IPS DF 4.7 (cell line): ENCODE measurements around the gene NDST4.

Experiments
- DNase-seq: peaks from one replicate; pipeline ENCODE4 v3.0.0-alpha.2; 2013; ENCODE audit warnings: low spot score; ENCODE audit errors: extremely low read depth

Gene NDST4

GRCh38 chr4:114907568-114907967, 205.9 kb downstream of the NDST4 start:
- no peak for DNase-seq

DNA sequence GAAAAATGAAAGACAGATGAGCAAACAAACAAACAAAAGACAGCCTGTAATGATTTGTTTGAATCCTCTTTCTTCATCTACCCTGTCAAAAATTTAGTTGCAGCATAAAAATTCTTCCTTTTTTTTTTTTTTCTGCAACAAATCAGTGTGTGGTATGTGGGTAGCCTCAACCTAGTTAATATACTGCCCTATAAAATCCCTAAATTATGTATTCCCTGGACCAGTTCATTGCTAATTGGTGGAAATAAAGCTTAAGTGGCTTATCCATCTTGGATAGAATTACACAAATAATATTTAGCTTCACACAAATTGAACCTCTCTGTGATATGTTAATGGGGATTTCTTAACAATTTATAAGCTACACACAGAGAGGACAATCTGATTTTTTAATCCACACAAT, 208.4 kb downstream of the NDST4 start:
- DNase-seq = no peak

- DNase-seq = no peak
Measured at GRCh38 chr4:114900934-114901333, 212.5 kb downstream of the NDST4 start.

- no peak for DNase-seq
Measured at GRCh38 chr4:114890773-114891172, 222.6 kb downstream of the NDST4 start.

GRCh38 chr4:114886761-114887160, 226.7 kb downstream of the NDST4 start:
- no peak for DNase-seq

GRCh38 chr4:114883641-114884040, 229.8 kb downstream of the NDST4 start:
- DNase-seq = no peak

- no peak for DNase-seq
Measured at GRCh38 chr4:114879916-114880669, 233.3 kb downstream of the NDST4 start.

DNA sequence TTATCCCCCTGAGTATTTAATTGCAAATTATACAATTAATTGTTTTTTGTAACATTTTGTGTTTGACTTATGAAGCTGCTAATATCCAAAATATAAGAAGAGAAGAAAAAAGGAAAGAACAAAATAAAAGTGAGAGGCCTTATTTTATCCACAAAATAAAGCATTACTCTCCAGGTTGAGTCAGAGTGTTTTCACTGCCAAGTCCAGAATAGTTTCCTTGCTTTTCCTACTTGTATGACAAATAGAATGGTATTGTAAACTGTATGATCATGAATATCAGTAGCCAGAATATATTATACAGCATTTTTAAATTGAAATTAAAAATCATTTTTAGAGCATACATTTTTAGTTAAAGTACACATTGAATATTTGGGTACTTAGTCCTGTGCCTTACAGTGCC, 237.8 kb downstream of the NDST4 start:
- no peak for DNase-seq

GRCh38 chr4:114874321-114874720, 239.1 kb downstream of the NDST4 start:
- no peak for DNase-seq

GRCh38 chr4:114870987-114871386, 242.4 kb downstream of the NDST4 start:
- DNase-seq = no peak

GRCh38 chr4:114866901-114867670, 246.3 kb downstream of the NDST4 start:
- no peak for DNase-seq

DNA sequence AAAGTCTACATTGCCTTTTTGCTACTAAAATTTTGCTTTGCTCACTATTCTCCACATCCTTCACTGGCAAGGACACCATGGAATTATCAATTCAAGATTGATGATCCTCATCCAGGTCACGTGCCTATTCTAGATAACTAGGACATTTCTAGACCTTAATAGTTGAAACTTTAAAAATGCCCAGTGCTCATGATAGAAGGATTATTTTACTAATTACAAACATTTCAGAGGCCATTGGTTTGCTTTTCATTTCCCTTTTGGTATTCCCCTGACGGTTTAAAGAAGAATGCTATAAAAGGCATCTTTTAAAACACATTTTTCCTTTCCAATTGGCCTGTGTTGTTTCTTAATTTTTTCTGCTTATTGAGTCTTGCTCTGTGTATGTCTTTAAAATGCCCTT, 249.4 kb downstream of the NDST4 start:
- DNase-seq = no peak

DNA sequence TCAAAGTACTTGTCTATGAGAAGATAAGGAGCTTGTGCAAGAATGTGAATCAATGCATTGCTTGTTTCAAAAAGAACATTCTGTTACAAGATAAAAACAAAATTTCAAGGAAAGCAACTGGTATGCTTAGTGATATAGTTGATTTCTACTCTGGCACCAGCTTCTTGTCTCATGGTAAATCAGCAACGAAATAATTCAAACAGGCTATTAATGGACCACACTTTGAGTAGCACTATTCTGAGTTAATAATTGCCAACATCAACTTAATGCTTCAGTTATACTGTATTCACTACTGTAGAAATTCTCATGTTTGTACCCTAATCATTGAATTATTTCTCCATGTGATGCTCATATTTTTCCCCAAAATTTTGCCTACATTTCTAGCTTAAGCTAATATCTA, 252.6 kb downstream of the NDST4 start:
- DNase-seq = no peak

- no peak for DNase-seq
Measured at GRCh38 chr4:114857831-114858230, 255.6 kb downstream of the NDST4 start.

DNA sequence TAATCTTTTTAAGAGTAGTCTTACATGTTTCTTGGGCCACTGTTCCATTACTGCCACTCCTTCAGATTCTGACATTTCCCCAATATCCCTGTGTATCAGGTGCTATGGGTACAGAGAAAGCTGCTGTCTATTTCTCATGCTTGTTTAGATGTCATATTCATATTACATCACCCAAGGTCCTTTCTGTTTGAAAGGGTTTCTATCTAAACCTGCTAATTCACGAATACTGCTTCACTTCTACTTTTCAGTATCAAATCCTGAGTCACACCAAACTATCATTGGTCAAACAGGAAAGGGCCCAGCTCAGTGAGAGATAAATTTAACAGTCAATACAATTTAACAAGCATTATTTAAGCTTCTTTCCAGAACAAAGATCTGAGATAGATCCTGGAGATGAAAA, 273.4 kb downstream of the NDST4 start:
- DNase-seq = no peak

GRCh38 chr4:114830628-114831027, 282.8 kb downstream of the NDST4 start:
- DNase-seq = no peak

DNA sequence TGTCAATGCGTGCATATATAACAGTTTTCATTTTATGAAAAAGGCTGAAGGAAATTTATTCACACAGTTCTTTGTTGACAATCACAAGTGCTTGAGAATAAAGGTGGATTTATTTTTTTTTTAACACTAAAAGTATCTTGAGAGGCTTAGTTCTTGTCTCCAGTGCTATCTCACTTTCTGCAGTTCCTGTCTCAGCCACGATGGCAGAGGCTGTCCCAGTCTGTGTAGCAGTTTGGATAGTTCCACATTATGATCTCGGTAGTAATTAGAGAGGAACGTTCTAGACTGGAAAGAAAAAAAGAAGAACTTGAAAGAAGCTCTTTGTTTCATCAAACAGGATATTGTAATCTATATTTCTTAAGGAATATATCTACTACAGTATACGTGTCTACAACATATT, 285.8 kb downstream of the NDST4 start:
- DNase-seq = no peak

DNA sequence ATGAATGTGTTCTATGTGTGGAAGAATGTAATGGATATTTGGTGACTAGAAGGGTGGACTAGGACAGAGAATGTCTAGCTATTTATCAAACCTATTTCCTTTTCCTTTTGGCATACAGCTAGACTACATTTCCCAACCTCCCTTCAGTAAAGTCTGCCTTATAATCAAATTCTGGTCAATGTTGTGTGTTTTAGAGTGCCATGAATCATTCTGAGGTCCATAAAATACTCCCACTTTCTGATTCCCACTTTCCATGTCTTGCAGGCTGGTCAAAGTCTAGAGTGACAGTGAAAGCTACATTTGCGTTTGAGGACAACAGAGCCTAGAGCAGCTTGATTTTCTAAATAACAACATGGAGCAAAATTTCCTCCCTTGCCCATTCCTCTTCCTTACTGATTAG, 297.7 kb downstream of the NDST4 start:
- no peak for DNase-seq

DNA sequence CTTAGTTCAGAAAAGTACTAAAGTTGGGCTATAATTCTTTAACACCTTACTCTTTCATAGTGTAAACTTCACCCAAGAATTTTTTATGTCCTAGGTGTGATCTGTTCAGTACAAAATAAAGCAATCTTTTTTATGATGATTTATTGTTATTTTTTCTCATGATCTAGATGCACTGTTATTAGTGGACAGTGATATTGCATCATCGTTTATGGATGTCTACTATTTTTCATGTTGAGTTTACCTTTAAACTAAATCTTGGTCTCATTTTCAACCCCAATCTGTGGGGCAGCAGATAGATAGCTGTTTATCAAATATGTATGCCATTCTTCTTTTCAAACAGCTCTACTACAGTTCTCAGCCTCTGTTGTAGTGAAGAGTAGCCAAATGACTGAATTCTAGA, 299.5 kb downstream of the NDST4 start:
- no peak for DNase-seq

- no peak for DNase-seq
Measured at GRCh38 chr4:114811564-114812301, 301.7 kb downstream of the NDST4 start.

GRCh38 chr4:114807759-114808404, 305.5 kb downstream of the NDST4 start:
- peak; percentile 58 for DNase-seq

DNA sequence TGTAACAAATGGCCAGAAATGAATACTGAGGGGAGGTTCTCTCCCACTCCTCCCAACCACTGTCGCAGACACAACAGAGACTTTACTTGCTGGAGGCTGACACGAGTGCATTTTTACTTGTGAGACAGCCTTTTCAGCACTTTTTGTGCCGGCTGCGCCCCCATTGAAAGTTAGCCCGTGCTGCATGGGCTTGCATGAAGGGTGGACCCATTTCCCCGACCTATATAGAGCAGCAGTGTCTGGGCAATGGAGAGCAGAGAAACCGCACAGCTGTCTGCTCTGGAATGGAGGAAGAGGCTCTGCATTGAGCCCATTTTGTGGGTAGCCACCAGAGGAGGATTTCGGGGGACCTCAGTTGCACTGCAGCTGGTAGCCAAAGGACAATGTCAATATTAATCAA, 306.1 kb downstream of the NDST4 start:
- DNase-seq = no peak
